Activated T-cell treated with anti-CD3 and anti-CD28 coated beads, Interleukin-2, amount 50 U/mL, for 48 hours (primary cell): ENCODE results near the gene SIMC1.
"Not testable (repeated sequence)": the region's sequence is repeated elsewhere in the genome, so short reads cannot be mapped to it uniquely, and the experiment has no call there.

ENCODE experiments used
- DNase-seq, 2 experiments: peaks; one replicate each; pipeline ENCODE4 v3.0.0-alpha.2; 2020

The SIMC1 gene

GRCh38 chr5:176216393-176216916 is 21.8 kb upstream of the SIMC1 start:
- not testable (repeated sequence) for DNase-seq

- not testable (repeated sequence) for DNase-seq
Measured at GRCh38 chr5:176217188-176217729, 21.0 kb upstream of the SIMC1 start.

- not testable (repeated sequence) for DNase-seq
Measured at GRCh38 chr5:176217764-176218163, 20.5 kb upstream of the SIMC1 start.

- DNase-seq, result not testable (repeated sequence)
Measured at GRCh38 chr5:176222006-176222405, 16.2 kb upstream of the SIMC1 start.

GRCh38 chr5:176228358-176228757 is 9.9 kb upstream of the SIMC1 start:
- DNase-seq, result not testable (repeated sequence)

GRCh38 chr5:176233253-176233652 is 5.0 kb upstream of the SIMC1 start:
- not testable (repeated sequence) for DNase-seq

- DNase-seq, result peak; percentile 25 to 28
Measured at GRCh38 chr5:176235155-176235554, 3.1 kb upstream of the SIMC1 start.

GRCh38 chr5:176238645-176239283 is 540 bp downstream of the SIMC1 start:
- not testable (repeated sequence) for DNase-seq

GRCh38 chr5:176239304-176239703 is 1.1 kb downstream of the SIMC1 start:
- DNase-seq, result not testable (repeated sequence)

GRCh38 chr5:176244318-176244717 is 6.1 kb downstream of the SIMC1 start:
- DNase-seq, result not testable (repeated sequence)

- not testable (repeated sequence) for DNase-seq
Measured at GRCh38 chr5:176245074-176245473, 6.8 kb downstream of the SIMC1 start.

GRCh38 chr5:176245489-176245888 is 7.3 kb downstream of the SIMC1 start:
- DNase-seq, result not testable (repeated sequence)

GRCh38 chr5:176250691-176251090 is 12.5 kb downstream of the SIMC1 start:
- DNase-seq, result not testable (repeated sequence)

- DNase-seq, result not testable (repeated sequence)
Measured at GRCh38 chr5:176252171-176252570, 13.9 kb downstream of the SIMC1 start.

- not testable (repeated sequence) for DNase-seq
Measured at GRCh38 chr5:176253370-176254065, 15.3 kb downstream of the SIMC1 start.

- DNase-seq, result not testable (repeated sequence)
Measured at GRCh38 chr5:176254066-176254393, 15.8 kb downstream of the SIMC1 start.

- DNase-seq, result not testable (repeated sequence)
Measured at GRCh38 chr5:176257871-176258505, 19.8 kb downstream of the SIMC1 start.

- DNase-seq, result not testable (repeated sequence)
Measured at GRCh38 chr5:176260682-176261081, 22.5 kb downstream of the SIMC1 start.

GRCh38 chr5:176266448-176266847 is 28.2 kb downstream of the SIMC1 start:
- DNase-seq, result not testable (repeated sequence)

GRCh38 chr5:176289018-176289417 is 50.8 kb downstream of the SIMC1 start:
- DNase-seq, result not testable (repeated sequence)

GRCh38 chr5:176290057-176290840 is 52.0 kb downstream of the SIMC1 start:
- DNase-seq, result not testable (repeated sequence)

- not testable (repeated sequence) for DNase-seq
Measured at GRCh38 chr5:176305356-176305755, 67.1 kb downstream of the SIMC1 start.
